ENCODE results near the gene FGF21. TPM values are rescaled to one million over a fixed set of nuclear protein-coding genes. Genes with fewer than 3 reads are reported as not detected.

Gene FGF21
- polyA plus RNA-seq, 2 of the 4 experiments (the other 2 are of a cell fraction) = 0.06 TPM; not detected in 1

GRCh38 chr19:48806518-48806817 is 51.1 kb downstream of the FGF21 start:
- no peak overlapping the region for H3K4me3 ChIP-seq
- H3K4me1 ChIP-seq = peaks cover 3% of the 10 kb centered on the region
- TF ChIP-seq PBX3 (IDR thresholded peaks at IDR 0.05) = no peak
- TF ChIP-seq HDAC2 (IDR thresholded peaks at IDR 0.05) = no peak
- 0 out of 2 replicates have a peak, but pooled peaks have one; percentile 52 for TF ChIP-seq HOXB5 (CRISPR knock-in tag; IDR thresholded peaks at IDR 0.05)
- POLR2A ChIA-PET = interaction anchor here (1.1 to 2.2 kb wide), 3 partner anchors 11 to 173 kb away, joined by 3 to 9 read pairs (median 3); partner anchors contain the start of gene PPP1R15A
- CTCF ChIA-PET = interaction anchor here (0.8 to 9.7 kb wide), 8 partner anchors 10 to 193 kb away, joined by 4 to 138 read pairs (median 13); partner anchors contain the start of gene HSD17B14
- 70% methylated on average over 5 of the region's 5 CpGs for WGBS (ENCODE audit: missing lambda C conversion rate)
- DNase-seq (ENCODE audit: low read depth in 1 of 2, low spot score in 1 of 2) (peak in 1 of 2 experiments; percentile 76), FAIRE-seq (no peak), ATAC-seq (peak in 1 of 2 experiments; percentile 5; a peak in 1 of 6 replicates)
- no peak overlapping the region for H3K27ac ChIP-seq
- H3K4me2 ChIP-seq = no peak overlapping the region
- H3K9me3 ChIP-seq = no peaks in the 10 kb centered on the region

GRCh38 chr19:48806818-48807589 is 51.7 kb downstream of the FGF21 start:
- Histone ChIP-seq H3K27ac (no peak overlapping the region), H3K4me1 (peaks cover 9% of the 10 kb centered on the region), H3K4me3 (no peak overlapping the region), H3K4me2 (no peak overlapping the region), H3K9me3 (no peaks in the 10 kb centered on the region)
- ChIA-PET POLR2A (interaction anchor here (1.1 to 2.2 kb wide), 3 partner anchors 11 to 172 kb away, joined by 3 to 9 read pairs (median 3); partner anchors contain the start of gene PPP1R15A), CTCF (interaction anchor here (0.8 to 9.7 kb wide), 10 partner anchors 10 to 418 kb away, joined by 3 to 138 read pairs (median 6); partner anchors contain the start of gene HSD17B14)
- FAIRE-seq (no peak), ATAC-seq (peak; percentile 65 to 74), DNase-seq (ENCODE audit: low read depth in 1 of 2, low spot score in 1 of 2) (peak in 1 of 2 experiments; percentile 76)
- TF ChIP-seq CBX2 (IDR thresholded peaks at IDR 0.05; ENCODE audit: borderline replicate concordance, low read depth) = no peak
- peak; percentile 87 for TF ChIP-seq MAFK (IDR thresholded peaks at IDR 0.05; ENCODE audit: partially characterized antibody)
- WGBS (ENCODE audit: missing lambda C conversion rate) = 78% methylated on average over 17 of the region's 17 CpGs

- DNase-seq (ENCODE audit: low read depth in 1 of 2, low spot score in 1 of 2) (peak in 1 of 2 experiments; percentile 48), FAIRE-seq (no peak), ATAC-seq (0 out of 6 replicates have a peak, but pooled peaks of 1 of the 2 experiments have one; percentile 4)
- TF ChIP-seq HOXA7 (CRISPR knock-in tag; IDR thresholded peaks at IDR 0.05) (no peak), CTCF (IDR thresholded peaks at IDR 0.05) (peak; percentile 14; the same call in 1 of the 3 replicates), RFX5 (IDR thresholded peaks at IDR 0.05) (peak; percentile 78), MYC (IDR thresholded peaks at IDR 0.05; ENCODE audit: borderline replicate concordance, low read length) (no peak)
- H3K27ac ChIP-seq = peak overlapping the region in 1 of 2 experiments; percentile 8; a peak in 1 of 6 replicates
- H3K4me1 ChIP-seq = peaks cover 14% of the 10 kb centered on the region
- H3K9me3 ChIP-seq = no peaks in the 10 kb centered on the region
- ChIA-PET CTCF (interaction anchor here (0.8 to 9.7 kb wide), 9 partner anchors 12 to 417 kb away, joined by 3 to 138 read pairs (median 6); partner anchors contain the start of gene HSD17B14), POLR2A (interaction anchor here (1.1 to 2.2 kb wide), 2 partner anchors 12 to 65 kb away, joined by 4 to 9 read pairs; partner anchors contain the start of gene PPP1R15A)
- H3K4me2 ChIP-seq = no peak overlapping the region
- 89% methylated on average over 12 of the region's 13 CpGs for WGBS (ENCODE audit: missing lambda C conversion rate)
- H3K4me3 ChIP-seq = no peak overlapping the region
These were observed 52.4 kb downstream of the FGF21 start for GRCh38 chr19:48807590-48808308.

Small RNA genes within 50 kb of the gene (small RNA-seq; reads per million reads assigned to genes)
- gene RNU6-317P = 0 reads per million in 6 experiments

Other genes starting within 250 kb of the FGF21 start
- 0.62 and 0.95 TPM in 2 replicates for gene LMTK3, start 243.7 kb upstream of the FGF21 start, polyA plus RNA-seq (2011; rRNA removed)
- 4.6 to 6.1 TPM (median 5.6 TPM) in 3 replicates for gene LMTK3, start 243.7 kb upstream of the FGF21 start, polyA plus RNA-seq (2017; fragmentation: RNase III; extraction: RNeasy Plus Mini Kit Qiagen cat#74134 plus additional on column Dnase treatment)
- 22.2 and 22.4 TPM in 2 replicates for gene SULT2B1, start 203.4 kb upstream of the FGF21 start, polyA plus RNA-seq (2011; rRNA removed)
- gene SULT2B1, start 203.4 kb upstream of the FGF21 start, polyA plus RNA-seq (2017; fragmentation: RNase III; extraction: RNeasy Plus Mini Kit Qiagen cat#74134 plus additional on column Dnase treatment) = 30.1 to 36.5 TPM (median 34.3 TPM) in 3 replicates
- 0.08 and 0.09 TPM in 2 replicates for gene SPACA4, start 148.8 kb upstream of the FGF21 start, polyA plus RNA-seq (2011; rRNA removed)
- 0.12 to 0.13 TPM in 2 of 3 replicates, not detected in the other for gene SPACA4, start 148.8 kb upstream of the FGF21 start, polyA plus RNA-seq (2017; fragmentation: RNase III; extraction: RNeasy Plus Mini Kit Qiagen cat#74134 plus additional on column Dnase treatment)
- 0.16 and 0.45 TPM in 2 replicates for gene FAM83E, start 140.4 kb upstream of the FGF21 start, polyA plus RNA-seq (2011; rRNA removed)
- 0.24 to 0.45 TPM (median 0.41 TPM) in 3 replicates for gene FAM83E, start 140.4 kb upstream of the FGF21 start, polyA plus RNA-seq (2017; fragmentation: RNase III; extraction: RNeasy Plus Mini Kit Qiagen cat#74134 plus additional on column Dnase treatment)
- 1,390 and 1,780 TPM in 2 replicates for gene RPL18, start 136.3 kb upstream of the FGF21 start, polyA plus RNA-seq (2011; rRNA removed)
- gene RPL18, start 136.3 kb upstream of the FGF21 start, polyA plus RNA-seq (2017; fragmentation: RNase III; extraction: RNeasy Plus Mini Kit Qiagen cat#74134 plus additional on column Dnase treatment) = 2,568 to 2,696 TPM (median 2,647 TPM) in 3 replicates
- gene SPHK2, start 136.0 kb upstream of the FGF21 start, polyA plus RNA-seq (2011; rRNA removed) = 5.5 and 6.1 TPM in 2 replicates
- 14.7 to 18.3 TPM (median 17.1 TPM) in 3 replicates for gene SPHK2, start 136.0 kb upstream of the FGF21 start, polyA plus RNA-seq (2017; fragmentation: RNase III; extraction: RNeasy Plus Mini Kit Qiagen cat#74134 plus additional on column Dnase treatment)
- gene DBP, start 118.1 kb upstream of the FGF21 start, polyA plus RNA-seq (2011; rRNA removed) = 1.8 and 2.5 TPM in 2 replicates
- 3.8 to 5.5 TPM (median 4.1 TPM) in 3 replicates for gene DBP, start 118.1 kb upstream of the FGF21 start, polyA plus RNA-seq (2017; fragmentation: RNase III; extraction: RNeasy Plus Mini Kit Qiagen cat#74134 plus additional on column Dnase treatment)
- 8.8 and 9.8 TPM in 2 replicates for gene CA11, start 109.3 kb upstream of the FGF21 start, polyA plus RNA-seq (2011; rRNA removed)
- gene CA11, start 109.3 kb upstream of the FGF21 start, polyA plus RNA-seq (2017; fragmentation: RNase III; extraction: RNeasy Plus Mini Kit Qiagen cat#74134 plus additional on column Dnase treatment) = 12.8 to 21.0 TPM (median 17.5 TPM) in 3 replicates
- gene NTN5, start 82.5 kb upstream of the FGF21 start, polyA plus RNA-seq (2011; rRNA removed) = 0.22 and 0.41 TPM in 2 replicates
- gene NTN5, start 82.5 kb upstream of the FGF21 start, polyA plus RNA-seq (2017; fragmentation: RNase III; extraction: RNeasy Plus Mini Kit Qiagen cat#74134 plus additional on column Dnase treatment) = 0.18 to 0.44 TPM (median 0.28 TPM) in 3 replicates
- gene FUT2, start 59.6 kb upstream of the FGF21 start, polyA plus RNA-seq (2011; rRNA removed) = not detected in 2 replicates
- gene FUT2, start 59.6 kb upstream of the FGF21 start, polyA plus RNA-seq (2017; fragmentation: RNase III; extraction: RNeasy Plus Mini Kit Qiagen cat#74134 plus additional on column Dnase treatment) = not detected in 3 replicates
- 0.45 and 0.52 TPM in 2 replicates for gene MAMSTR, start 35.8 kb upstream of the FGF21 start, polyA plus RNA-seq (2011; rRNA removed)
- gene MAMSTR, start 35.8 kb upstream of the FGF21 start, polyA plus RNA-seq (2017; fragmentation: RNase III; extraction: RNeasy Plus Mini Kit Qiagen cat#74134 plus additional on column Dnase treatment) = 0.33 to 0.44 TPM (median 0.40 TPM) in 3 replicates
- gene RASIP1, start 14.9 kb upstream of the FGF21 start, polyA plus RNA-seq (2011; rRNA removed) = 0.33 and 0.40 TPM in 2 replicates
- 0.36 to 0.62 TPM (median 0.45 TPM) in 3 replicates for gene RASIP1, start 14.9 kb upstream of the FGF21 start, polyA plus RNA-seq (2017; fragmentation: RNase III; extraction: RNeasy Plus Mini Kit Qiagen cat#74134 plus additional on column Dnase treatment)
- gene IZUMO1, start 8.6 kb upstream of the FGF21 start, polyA plus RNA-seq (2011; rRNA removed) = not detected in 2 replicates
- not detected in 3 replicates for gene IZUMO1, start 8.6 kb upstream of the FGF21 start, polyA plus RNA-seq (2017; fragmentation: RNase III; extraction: RNeasy Plus Mini Kit Qiagen cat#74134 plus additional on column Dnase treatment)
- 1.4 and 1.5 TPM in 2 replicates for gene FUT1, start 2.9 kb upstream of the FGF21 start, polyA plus RNA-seq (2011; rRNA removed)
- 0.05 to 0.13 TPM (median 0.09 TPM) in 3 replicates for gene FUT1, start 2.9 kb upstream of the FGF21 start, polyA plus RNA-seq (2017; fragmentation: RNase III; extraction: RNeasy Plus Mini Kit Qiagen cat#74134 plus additional on column Dnase treatment)
- gene BCAT2, start 55.5 kb downstream of the FGF21 start, polyA plus RNA-seq (2011; rRNA removed) = 30.4 and 31.9 TPM in 2 replicates
- 46.4 to 47.9 TPM (median 47.2 TPM) in 3 replicates for gene BCAT2, start 55.5 kb downstream of the FGF21 start, polyA plus RNA-seq (2017; fragmentation: RNase III; extraction: RNeasy Plus Mini Kit Qiagen cat#74134 plus additional on column Dnase treatment)
- gene HSD17B14, start 81.0 kb downstream of the FGF21 start, polyA plus RNA-seq (2011; rRNA removed) = 8.1 and 11.1 TPM in 2 replicates
- 10.6 to 20.9 TPM (median 19.5 TPM) in 3 replicates for gene HSD17B14, start 81.0 kb downstream of the FGF21 start, polyA plus RNA-seq (2017; fragmentation: RNase III; extraction: RNeasy Plus Mini Kit Qiagen cat#74134 plus additional on column Dnase treatment)
- gene PLEKHA4, start 113.1 kb downstream of the FGF21 start, polyA plus RNA-seq (2011; rRNA removed) = 0.34 and 0.42 TPM in 2 replicates
- 0.46 to 0.78 TPM (median 0.47 TPM) in 3 replicates for gene PLEKHA4, start 113.1 kb downstream of the FGF21 start, polyA plus RNA-seq (2017; fragmentation: RNase III; extraction: RNeasy Plus Mini Kit Qiagen cat#74134 plus additional on column Dnase treatment)
- 49.0 and 74.2 TPM in 2 replicates for gene PPP1R15A, start 116.9 kb downstream of the FGF21 start, polyA plus RNA-seq (2011; rRNA removed)
- gene PPP1R15A, start 116.9 kb downstream of the FGF21 start, polyA plus RNA-seq (2017; fragmentation: RNase III; extraction: RNeasy Plus Mini Kit Qiagen cat#74134 plus additional on column Dnase treatment) = 28.1 to 29.7 TPM (median 29.2 TPM) in 3 replicates
- not detected in 2 replicates for gene TULP2, start 143.2 kb downstream of the FGF21 start, polyA plus RNA-seq (2011; rRNA removed)
- not detected in 3 replicates for gene TULP2, start 143.2 kb downstream of the FGF21 start, polyA plus RNA-seq (2017; fragmentation: RNase III; extraction: RNeasy Plus Mini Kit Qiagen cat#74134 plus additional on column Dnase treatment)
- 58.5 and 79.5 TPM in 2 replicates for gene NUCB1, start 144.8 kb downstream of the FGF21 start, polyA plus RNA-seq (2011; rRNA removed)
- gene NUCB1, start 144.8 kb downstream of the FGF21 start, polyA plus RNA-seq (2017; fragmentation: RNase III; extraction: RNeasy Plus Mini Kit Qiagen cat#74134 plus additional on column Dnase treatment) = 154 to 182 TPM (median 174 TPM) in 3 replicates
- 0.60 and 0.78 TPM in 2 replicates for gene DHDH, start 178.2 kb downstream of the FGF21 start, polyA plus RNA-seq (2011; rRNA removed)
- 1.1 to 1.2 TPM (median 1.2 TPM) in 3 replicates for gene DHDH, start 178.2 kb downstream of the FGF21 start, polyA plus RNA-seq (2017; fragmentation: RNase III; extraction: RNeasy Plus Mini Kit Qiagen cat#74134 plus additional on column Dnase treatment)
- gene BAX, start 199.4 kb downstream of the FGF21 start, polyA plus RNA-seq (2011; rRNA removed) = 120 and 134 TPM in 2 replicates
- gene BAX, start 199.4 kb downstream of the FGF21 start, polyA plus RNA-seq (2017; fragmentation: RNase III; extraction: RNeasy Plus Mini Kit Qiagen cat#74134 plus additional on column Dnase treatment) = 265 to 299 TPM (median 284 TPM) in 3 replicates
- 4,743 and 7,067 TPM in 2 replicates for gene FTL, start 209.8 kb downstream of the FGF21 start, polyA plus RNA-seq (2011; rRNA removed)
- gene FTL, start 209.8 kb downstream of the FGF21 start, polyA plus RNA-seq (2017; fragmentation: RNase III; extraction: RNeasy Plus Mini Kit Qiagen cat#74134 plus additional on column Dnase treatment) = 12,141 to 13,930 TPM (median 13,921 TPM) in 3 replicates
- gene GYS1, start 237.8 kb downstream of the FGF21 start, polyA plus RNA-seq (2011; rRNA removed) = 10.3 and 16.4 TPM in 2 replicates
- 23.8 to 25.0 TPM (median 24.8 TPM) in 3 replicates for gene GYS1, start 237.8 kb downstream of the FGF21 start, polyA plus RNA-seq (2017; fragmentation: RNase III; extraction: RNeasy Plus Mini Kit Qiagen cat#74134 plus additional on column Dnase treatment)
- 146 and 186 TPM in 2 replicates for gene RUVBL2, start 238.4 kb downstream of the FGF21 start, polyA plus RNA-seq (2011; rRNA removed)
- gene RUVBL2, start 238.4 kb downstream of the FGF21 start, polyA plus RNA-seq (2017; fragmentation: RNase III; extraction: RNeasy Plus Mini Kit Qiagen cat#74134 plus additional on column Dnase treatment) = 213 to 274 TPM (median 225 TPM) in 3 replicates

Data from A549 (cell line).